Measurements from ENCODE around the gene PCDH7. TPM values are rescaled to one million over a fixed set of nuclear protein-coding genes. Genes with fewer than 3 reads are reported as not detected.
A peak's percentile ranks its signal among the peaks of the same experiment; 100 is the strongest.

Gene PCDH7
- total RNA-seq, 1 experiment from 2014 or later, result 65.9 TPM

DNA sequence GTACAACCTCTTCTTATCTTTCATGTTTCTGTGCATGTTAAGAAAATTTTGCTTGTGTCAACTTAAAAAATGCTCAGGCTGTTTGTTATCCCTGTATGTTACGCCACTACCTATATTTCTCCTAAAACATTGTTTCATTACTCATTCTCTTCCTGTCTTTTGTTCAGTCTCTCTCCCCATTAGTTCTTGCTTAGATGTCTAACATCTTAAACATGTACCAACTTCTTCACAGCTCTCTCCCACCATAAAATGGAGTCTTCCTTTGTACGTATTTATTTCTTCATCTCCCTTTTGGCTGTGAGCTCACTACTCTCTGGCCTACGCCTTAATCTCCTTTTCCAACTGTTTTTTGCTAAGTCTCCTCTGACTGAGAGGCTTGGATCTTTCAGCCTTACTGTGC lies 36.4 kb downstream of the PCDH7 start:
- CTCF ChIA-PET, result no interaction called here
- H2AFZ ChIP-seq (ENCODE audit: low read depth, low read length, poor library complexity, severe bottlenecking), result no peak overlapping the region

More for the DNA sequence above, 36.4 kb downstream of the PCDH7 start:
- no peaks in the 10 kb centered on the region for H3K27me3 ChIP-seq (ENCODE audit: insufficient read depth, low read length)
- H3K9me2 ChIP-seq (ENCODE audit: insufficient read depth), result no peaks in the 10 kb centered on the region
- intact Hi-C loops (cut with micrococcal nuclease), result loop anchor here (2.0 to 10.0 kb wide), 4 partner anchors 46 to 478 kb away; no protein-coding TSS in a partner anchor
- no peaks in the 10 kb centered on the region for H3K36me3 ChIP-seq (ENCODE audit: control insufficient read depth in 1 of 2, insufficient read depth in 2 of 2, low read length in 2 of 2)
- ChIA-PET POLR2A (interaction anchor here (1.0 to 8.6 kb wide), 15 partner anchors 10 to 163 kb away, joined by 3 to 146 read pairs (median 6); no protein-coding TSS in a partner anchor), RAD21 (ENCODE audit: low non-redundant PET in 1 of 2, low total read pairs in 2 of 2, uncharacterized antibody in 2 of 2, unreplicated experiment in 2 of 2) (interaction anchor here in 1 of 2 experiments (1.0 to 1.2 kb wide), 2 partner anchors 14 to 84 kb away, joined by 4 read pairs; no protein-coding TSS in a partner anchor)
- H3K4me3 ChIP-seq (replicated peaks in 1 of 2; ENCODE audit: low read depth in 1 of 2, low read length in 2 of 2), result no peak overlapping the region
- no peaks in the 10 kb centered on the region for H4K20me1 ChIP-seq (ENCODE audit: insufficient read depth)
- peaks cover 32% of the 10 kb centered on the region for H3K79me2 ChIP-seq (ENCODE audit: insufficient read depth, low read length)
- no TSS peak for BruUV-seq (replicated peaks)
- peaks cover 70 to 97% of the 10 kb centered on the region in 2 experiments for H3K4me1 ChIP-seq (ENCODE audit: control insufficient read depth in 1 of 2, insufficient read depth in 2 of 2, low read length in 2 of 2)
- H3K9ac ChIP-seq (ENCODE audit: low read length), result peak overlapping the region; percentile 68
- peak overlapping the region; percentile 100 for H3K27ac ChIP-seq (ENCODE audit: low read depth, low read length)
- H3K4me2 ChIP-seq (ENCODE audit: low read length), result peak overlapping the region; percentile 61
- ATAC-seq (no peak), DNase-seq (ENCODE audit: low read depth, low spot score) (no peak)
- no peaks in the 10 kb centered on the region for H3K9me3 ChIP-seq (ENCODE audit: control insufficient read depth in 1 of 2, insufficient read depth in 1 of 2, low read depth in 1 of 2, low read length in 2 of 2)
- TF ChIP-seq POLR2A (IDR thresholded peaks at IDR 0.05; ENCODE audit: borderline replicate concordance, extremely low read depth, insufficient read depth, insufficient read length) (peak; percentile 38), SIN3A (IDR thresholded peaks at IDR 0.05; ENCODE audit: low read depth) (no peak), RAD21 (IDR thresholded peaks at IDR 0.05; ENCODE audit: low read depth) (no peak), JUND (IDR thresholded peaks at IDR 0.05) (no peak), YY1 (IDR thresholded peaks at IDR 0.05; ENCODE audit: extremely low read depth, insufficient replicate concordance, low read depth, low read length) (no peak), EZH2phosphoT487 (IDR thresholded peaks at IDR 0.05; ENCODE audit: borderline replicate concordance) (no peak), SP1 (IDR thresholded peaks at IDR 0.05; ENCODE audit: low read depth) (no peak), CTCF (IDR thresholded peaks at IDR 0.05 in 2 of 3, conservative IDR thresholded peaks at IDR 0.05 in 1 of 3; ENCODE audit: borderline replicate concordance in 1 of 3, insufficient read depth in 1 of 3, low read depth in 2 of 3, low read length in 2 of 3) (no peak), POLR2AphosphoS5 (IDR thresholded peaks at IDR 0.05; ENCODE audit: low read depth, low read length) (peak; percentile 60), CEBPB (IDR thresholded peaks at IDR 0.05; ENCODE audit: low read depth) (no peak)
- TF ChIP-seq, protein P1, sequence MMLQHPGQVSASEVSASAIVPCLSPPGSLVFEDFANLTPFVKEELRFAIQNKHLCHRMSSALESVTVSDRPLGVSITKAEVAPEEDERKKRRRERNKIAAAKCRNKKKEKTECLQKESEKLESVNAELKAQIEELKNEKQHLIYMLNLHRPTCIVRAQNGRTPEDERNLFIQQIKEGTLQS (IDR thresholded peaks at IDR 0.05), result no peak

Measured in HCT116 (cell line).